ENCODE data around the gene ZFAND2B.

The ZFAND2B gene, protein sequence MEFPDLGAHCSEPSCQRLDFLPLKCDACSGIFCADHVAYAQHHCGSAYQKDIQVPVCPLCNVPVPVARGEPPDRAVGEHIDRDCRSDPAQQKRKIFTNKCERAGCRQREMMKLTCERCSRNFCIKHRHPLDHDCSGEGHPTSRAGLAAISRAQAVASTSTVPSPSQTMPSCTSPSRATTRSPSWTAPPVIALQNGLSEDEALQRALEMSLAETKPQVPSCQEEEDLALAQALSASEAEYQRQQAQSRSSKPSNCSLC

DNA sequence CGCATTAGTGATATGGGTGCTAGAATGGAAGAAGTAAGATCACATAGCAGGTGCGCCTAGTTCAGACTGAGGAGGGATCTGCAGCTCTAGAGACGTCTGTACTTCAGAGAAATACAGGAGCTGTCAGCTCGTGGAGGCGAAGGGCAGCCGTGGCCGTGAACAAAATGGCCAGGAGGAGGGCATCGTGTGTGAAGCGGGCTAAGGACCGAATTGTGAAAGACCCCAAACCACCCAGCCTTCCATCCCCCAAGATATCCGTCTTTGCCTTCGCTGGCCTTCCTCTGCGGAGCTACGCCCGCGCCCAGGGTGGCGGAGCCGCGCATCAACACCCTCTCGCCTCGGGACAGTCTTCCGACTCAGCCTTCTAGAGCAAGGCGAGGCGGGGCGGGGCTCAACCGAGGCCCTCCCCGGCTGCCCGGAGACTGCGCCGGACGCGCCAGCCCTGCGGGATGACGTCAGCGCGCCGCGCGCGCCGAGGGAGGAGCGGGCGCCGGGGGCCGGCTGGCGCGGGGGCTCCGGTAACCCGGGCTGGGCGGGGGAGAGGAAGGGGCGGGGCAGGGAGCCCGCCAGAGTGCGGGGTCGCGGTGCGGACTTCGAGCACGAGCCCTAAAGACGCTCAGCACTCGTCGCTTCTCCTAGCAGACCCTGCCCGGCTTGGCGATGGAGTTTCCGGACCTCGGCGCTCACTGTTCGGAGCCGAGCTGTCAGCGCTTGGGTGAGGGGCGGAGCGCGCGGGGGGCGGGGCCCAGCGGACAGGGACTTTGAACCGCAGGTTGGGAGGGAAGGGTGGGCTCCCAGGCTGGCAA, at the start of gene ZFAND2B:
Gene ZFAND2B, plus strand, starts transcription at position 455 of the 806 bp plus-strand sequence. Its CDS starts 206 bp downstream, at position 661.
- peak; percentile 95 for DNase-seq

DNA sequence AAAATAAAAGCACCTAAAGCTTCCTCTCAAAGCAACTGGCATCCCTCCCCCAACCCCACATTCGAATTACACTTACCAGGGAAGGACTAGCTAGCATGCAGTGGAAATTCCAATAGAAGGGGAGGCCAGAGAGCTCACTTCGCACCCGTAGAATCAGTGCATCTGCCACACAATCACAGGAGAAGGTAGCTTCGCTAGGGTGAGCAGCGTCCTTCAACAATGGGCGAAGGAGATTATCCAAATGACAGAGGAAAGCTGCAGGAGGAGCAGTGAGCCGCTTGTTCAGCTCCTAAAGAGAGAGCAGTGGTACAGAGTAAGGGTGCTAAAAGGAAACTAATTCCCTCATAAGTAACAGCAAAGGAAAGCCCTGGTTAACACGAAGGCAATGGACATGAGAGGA, 49.2 kb upstream of the ZFAND2B start:
- DNase-seq, result no peak

DNA sequence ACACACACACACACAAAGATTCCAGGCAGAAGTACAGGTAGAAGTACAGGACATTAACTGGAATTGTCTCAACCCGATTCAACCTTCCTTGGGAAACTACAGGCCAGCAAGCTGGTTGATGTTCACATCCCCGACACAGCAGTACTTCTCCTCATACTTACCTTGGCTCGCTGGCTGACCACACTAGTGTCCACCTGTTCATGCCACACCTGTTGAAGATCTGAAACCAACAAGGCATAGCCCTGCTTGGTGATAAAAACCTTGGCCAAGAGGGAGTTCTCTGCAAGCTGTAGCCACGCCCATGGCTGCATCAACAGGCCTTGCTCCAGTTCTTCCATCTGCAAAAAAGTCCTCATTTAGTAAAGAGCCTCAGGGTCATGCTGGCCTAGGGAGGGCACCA, 48.6 kb upstream of the ZFAND2B start:
- DNase-seq, result no peak

DNA sequence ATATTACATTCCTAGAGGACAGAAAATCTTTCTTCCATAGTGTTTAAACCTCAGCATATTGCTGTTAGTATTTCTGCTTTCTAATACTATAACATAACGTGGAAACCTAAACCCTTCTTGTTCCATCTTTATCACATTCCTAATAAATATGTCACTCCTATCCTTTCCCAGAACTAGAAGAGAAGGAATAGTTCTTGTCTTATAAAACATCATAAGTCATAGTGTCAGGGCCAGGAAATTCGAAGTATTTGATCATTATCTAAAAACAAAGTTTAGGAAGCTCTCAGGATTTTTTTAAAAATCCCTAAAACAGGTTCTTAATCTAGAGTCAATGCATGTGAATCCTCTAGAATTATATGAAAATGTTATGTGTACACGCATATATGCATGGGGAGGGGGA, 48.0 kb upstream of the ZFAND2B start:
- no peak for DNase-seq

DNA sequence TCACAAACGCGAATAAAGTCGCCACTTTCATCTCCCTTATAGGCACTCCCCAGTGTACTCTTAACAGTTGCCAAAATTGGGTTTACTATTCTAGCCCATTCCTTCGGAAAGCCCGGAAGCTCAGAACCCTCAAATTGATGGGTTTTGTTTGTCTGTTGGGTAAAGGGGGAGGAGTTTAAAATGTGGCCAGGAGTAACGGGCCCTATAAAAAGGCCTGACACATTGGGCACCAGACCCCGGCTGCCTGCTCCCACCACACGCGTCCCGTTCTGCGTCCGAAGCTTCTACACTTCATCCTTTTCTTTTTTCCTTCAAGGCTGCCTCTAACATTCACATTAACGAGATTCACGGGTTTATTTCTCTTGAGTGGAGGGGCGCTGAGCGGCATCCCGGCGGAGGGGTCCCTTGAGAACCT, 46.8 kb upstream of the ZFAND2B start:
- DNase-seq, result no peak

DNA sequence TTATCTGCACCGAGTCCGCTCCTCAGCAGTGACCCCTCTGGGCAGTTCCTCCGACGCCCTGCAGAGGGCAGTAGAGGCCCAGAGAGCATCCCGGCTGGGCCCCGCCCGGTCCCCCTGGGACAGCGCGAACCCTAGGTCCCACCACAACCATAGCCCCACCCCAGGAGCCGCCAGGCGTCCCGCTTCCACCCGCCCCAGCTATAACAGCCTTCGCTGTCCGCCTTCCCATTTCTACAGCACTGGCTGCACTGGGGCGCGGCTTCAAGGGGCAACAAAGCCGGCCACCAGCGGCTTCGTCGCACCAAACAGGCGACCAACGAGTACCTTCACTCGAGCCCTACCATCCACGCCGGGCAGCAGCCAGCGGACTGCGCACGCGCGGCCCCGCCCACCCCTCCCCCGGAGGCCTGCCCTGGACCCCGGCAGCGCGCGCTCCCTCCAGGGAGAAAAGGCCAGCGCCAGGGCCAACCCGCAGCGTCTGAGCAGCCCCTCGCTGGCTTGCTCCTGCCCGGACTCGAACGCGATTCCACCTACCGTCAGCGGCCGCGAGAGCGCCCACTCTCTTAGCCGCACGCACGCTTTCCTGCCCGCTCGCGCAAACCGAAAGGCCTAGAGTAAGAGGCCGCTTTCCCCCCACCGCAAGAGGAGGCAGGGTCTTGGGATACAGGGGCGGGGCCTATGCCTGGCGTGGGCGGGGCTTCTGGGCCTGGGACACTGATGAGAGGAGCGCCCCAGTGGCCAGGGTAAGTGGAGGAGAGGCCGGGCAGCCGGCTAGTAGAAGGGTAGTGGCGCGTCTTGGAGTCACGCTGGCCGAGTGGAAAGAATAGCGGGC, 46.2 kb upstream of the ZFAND2B start, which contains the start of gene NHEJ1:
Gene NHEJ1, minus strand, starts transcription at position 630 of the 832 bp plus-strand sequence. CDS start 2,453 bp downstream, outside the sequence.
- DNase-seq, result peak; percentile 94

DNA sequence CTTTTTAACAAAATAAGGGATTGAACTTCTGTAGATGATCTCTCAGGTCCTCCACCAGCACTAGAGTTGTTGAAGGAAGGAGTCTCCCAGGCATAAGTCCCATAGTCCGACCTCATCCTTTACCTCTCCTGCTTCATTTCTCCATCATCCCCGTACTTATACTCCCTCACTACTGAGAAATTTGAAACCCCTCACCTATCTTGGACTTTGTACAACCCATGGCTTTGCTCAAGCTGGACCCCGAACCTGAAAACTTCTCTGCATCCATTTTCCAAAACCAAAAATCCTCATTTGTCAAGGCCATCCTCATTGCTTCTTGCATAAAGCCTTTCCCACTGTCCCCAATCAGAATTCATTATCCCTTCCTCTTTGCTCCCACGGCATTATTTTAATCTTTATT, 45.5 kb upstream of the ZFAND2B start:
- DNase-seq, result no peak

DNA sequence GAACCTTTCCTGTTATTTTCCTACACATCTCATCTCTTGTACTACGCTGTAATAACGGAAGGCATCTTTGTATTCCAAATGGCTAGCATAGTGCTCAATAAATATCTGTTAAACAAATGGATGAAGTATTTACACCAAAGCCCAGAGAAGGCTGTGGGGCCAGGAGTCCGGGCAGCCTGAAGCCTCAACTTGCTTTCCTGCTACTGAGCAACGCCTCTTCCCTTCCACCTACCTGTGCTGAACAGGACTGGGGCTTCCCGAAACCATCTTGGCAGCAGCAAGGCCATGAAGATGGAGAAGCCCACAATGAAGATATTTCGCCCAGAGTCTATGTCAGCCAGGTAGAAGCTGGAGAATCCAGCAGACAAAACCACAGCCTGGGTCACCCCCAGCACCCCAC, 43.4 kb upstream of the ZFAND2B start:
- DNase-seq, result no peak

DNA sequence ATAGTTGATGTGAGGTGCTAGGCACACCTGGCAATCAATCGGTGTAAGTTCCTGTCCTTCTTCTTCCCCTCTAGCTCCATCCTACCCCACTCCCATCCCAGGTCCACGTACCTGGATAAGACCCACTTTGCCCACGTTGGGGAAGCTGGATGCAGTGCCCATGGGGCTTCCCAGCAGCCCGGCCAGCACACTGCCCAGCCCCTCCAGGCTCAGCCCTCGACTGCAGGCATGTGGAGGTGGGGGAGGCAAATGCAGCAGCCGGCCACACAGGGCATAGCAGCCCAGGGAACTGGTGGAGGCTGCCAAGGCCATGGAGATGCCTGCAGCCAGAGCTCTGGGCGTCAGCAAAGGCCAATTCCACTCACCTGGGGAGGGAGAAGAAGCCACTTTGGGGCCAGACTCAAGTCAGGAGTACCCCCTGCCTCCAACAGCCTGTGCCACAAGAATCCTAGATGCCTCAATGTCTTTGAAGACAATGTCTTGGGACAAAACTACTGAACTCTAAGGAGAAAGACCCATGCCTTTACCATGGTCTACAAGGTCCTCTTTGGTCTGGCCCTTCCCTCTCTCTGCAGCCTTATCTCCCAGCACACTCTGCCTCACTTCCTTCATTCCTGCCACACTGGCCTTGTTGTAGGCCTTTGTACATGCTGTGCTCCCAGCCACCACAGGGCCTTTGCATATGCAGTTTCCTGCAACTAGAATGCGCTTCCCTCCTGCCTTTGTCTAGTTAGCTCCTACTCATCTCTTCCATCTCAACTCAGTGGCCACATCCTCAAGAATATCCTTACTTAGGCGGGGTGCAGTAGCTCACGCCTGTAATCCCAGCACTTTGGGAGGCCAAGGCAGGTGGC, 41.3 kb upstream of the ZFAND2B start:
- DNase-seq, result no peak

DNA sequence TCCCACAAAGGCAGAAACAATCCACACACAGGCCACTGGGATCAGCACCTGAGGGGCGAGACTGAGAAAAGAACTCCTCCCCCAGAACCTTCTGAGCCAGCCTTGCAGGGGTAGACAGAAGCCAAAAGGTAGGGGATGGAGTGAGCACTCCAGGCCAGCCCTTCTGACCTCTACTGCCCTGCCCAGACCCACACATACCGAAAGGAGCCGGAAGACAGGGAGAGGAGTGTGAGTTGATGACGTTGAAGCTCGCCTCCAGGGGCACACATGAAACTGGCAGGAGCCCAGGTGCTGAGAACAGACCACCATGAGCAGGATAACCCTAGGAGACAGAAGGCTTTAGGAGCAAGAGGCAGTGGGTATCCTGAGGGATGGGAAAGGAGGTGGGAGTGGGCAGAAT, 38.6 kb upstream of the ZFAND2B start:
- no peak for DNase-seq

DNA sequence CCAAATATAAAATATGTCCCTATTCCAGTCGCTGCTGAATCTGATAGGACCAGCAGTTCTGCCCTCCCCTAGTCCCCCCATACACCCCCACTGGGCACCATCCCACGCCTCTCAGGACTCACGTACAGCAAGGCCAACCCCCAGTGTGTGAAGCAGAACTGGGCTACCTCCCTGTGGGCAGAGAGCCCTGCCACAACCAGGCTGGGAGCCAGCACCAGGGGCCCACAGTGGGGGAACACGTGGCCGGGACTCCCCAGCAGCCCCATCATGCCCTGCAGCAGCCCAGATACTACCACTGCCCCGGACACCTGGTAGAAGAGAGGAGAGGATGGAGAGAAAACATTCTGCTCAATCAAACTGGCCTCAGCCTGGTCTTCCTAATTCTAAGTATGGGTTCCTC, 38.1 kb upstream of the ZFAND2B start:
- DNase-seq, result no peak

DNA sequence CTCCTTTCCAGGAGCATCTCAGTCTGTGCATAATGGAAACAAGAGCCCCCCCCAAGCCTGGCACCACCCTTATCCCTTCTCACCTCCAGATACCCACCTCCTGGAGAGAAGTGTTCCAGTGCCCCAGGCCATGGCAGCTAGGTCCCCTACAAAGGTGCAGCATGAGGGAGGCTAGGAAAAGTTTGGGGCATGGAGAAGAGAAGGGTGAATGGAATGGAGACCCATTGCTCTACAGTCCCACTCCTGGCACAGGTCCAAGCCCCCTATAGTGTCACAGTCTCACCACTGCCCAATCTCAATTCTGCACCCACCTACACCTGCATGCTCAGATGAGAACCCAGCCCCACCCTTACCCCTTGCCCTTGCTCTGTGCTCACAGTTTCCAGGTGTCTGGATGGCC, 37.6 kb upstream of the ZFAND2B start:
- no peak for DNase-seq

DNA sequence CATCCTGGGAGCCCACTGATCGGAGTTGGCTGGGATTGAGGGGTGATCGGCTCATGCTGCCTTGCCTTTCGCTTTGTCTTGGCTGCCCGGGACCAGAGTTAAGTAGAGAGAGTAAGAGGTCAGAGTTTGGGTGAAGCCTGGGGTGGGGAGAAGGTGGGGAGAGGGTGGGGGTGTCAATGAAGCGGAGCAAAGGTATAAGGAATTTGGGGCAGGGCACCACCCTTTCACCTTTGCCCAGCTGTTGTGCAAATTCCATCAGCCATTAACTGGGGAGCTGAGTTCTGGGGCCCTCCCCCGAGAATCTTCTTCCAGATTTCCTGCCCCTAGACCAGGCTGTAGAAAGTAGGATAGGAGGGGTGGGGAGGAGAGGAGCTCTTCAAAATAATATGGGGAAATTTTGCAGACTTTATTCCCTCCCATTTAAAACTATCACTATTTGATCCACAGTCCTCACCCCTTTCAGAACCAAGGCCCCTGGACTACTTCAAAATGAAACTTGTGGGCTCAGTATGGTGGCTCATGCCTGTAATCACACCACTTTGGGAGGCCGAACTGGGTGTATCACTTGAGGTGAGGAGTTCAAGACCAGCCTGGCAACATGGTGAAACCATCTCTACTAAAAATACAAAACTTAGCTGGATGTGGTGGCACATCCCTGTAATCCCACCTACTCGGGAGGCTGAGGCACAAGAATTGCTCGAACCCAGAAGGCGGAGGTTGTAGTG, 36.5 kb upstream of the ZFAND2B start, which contains the start of gene SLC23A3:
Gene SLC23A3, minus strand, starts transcription at position 100 of the 725 bp plus-strand sequence. Its CDS starts 45 bp downstream, at position 55.
- DNase-seq, result no peak

DNA sequence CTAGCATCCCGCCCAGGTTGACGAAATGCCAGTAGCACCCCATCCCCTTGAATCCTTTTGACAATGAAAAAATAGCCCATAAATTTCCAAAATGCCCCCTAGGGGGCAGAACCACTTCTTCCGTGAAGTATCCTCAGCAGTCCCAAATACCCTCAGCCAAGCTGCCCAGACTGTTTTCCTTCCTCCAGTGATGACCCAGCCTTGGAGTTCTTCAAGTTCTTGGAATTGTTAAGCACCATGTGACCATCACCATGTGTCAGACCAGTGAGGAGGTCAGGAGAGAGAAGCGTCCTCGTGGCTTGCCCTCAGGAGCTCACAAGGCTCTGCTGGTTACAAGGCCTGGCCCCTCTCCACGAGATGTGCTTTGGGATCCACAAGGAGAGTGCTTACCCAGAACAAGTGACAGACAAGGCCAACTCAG, 35.3 kb upstream of the ZFAND2B start:
- DNase-seq, result peak; percentile 58

DNA sequence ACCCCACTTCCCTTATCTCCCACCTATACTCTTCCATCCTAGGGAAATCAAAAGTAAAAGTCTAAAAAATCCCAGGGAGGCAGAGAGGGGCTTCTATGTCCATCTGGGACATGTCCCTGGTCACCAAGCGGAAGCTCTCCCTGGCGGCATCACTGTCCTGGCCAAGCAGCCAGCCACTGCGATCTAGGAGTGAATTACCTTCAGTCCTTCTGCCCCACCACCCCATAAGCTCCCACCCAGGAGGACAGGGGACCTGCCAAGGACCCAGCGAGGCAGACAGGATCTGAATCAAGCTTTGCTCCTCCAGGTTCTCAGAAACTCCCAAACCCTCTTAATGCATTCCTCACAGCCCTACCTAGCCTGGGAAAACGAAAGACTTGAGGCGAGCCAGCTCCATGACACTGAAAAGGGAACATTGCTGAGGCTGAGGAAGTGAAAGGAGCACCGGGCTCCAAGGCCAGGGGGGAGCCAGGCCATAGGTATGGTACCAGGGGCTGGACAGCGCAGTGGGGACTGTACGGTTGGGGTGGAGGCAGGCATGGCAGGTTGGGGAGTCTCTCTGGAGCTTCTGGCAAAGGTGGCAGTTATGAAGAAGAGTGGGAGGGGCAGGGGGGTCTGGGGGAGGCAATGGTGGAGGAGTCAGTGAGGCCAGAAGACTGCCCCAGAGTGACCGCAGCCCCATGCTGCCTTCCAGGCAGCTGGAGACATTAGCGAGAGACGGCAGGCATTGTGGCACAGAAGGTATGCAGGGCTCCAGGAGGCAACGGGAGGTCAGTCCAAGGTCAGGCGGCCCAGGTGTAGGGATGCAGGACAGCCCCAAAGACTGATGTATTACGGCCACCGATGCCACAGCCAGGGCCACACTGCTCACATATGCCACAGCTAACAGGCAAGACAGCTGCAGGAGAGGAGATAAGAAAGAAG, 34.1 kb upstream of the ZFAND2B start:
- no peak for DNase-seq

DNA sequence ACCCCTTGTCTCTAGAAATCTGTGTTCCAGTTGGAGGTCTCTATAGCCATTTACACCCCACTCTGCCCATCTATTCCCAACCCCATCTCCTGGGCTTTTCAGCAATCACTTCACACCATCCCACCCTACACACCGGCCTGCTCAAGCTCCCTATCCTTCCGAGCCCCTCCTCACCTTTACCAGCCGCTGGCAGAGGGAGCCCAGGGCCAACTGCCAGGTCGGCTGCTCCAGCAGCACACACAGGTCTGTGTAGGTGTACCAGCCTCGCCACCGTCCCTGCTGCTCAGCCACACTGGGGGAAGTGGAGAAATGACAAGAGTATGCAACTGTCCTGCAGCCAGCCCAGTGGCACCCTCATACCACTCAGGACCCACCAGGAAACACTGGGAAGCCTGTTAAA, 33.4 kb upstream of the ZFAND2B start:
- no peak for DNase-seq

DNA sequence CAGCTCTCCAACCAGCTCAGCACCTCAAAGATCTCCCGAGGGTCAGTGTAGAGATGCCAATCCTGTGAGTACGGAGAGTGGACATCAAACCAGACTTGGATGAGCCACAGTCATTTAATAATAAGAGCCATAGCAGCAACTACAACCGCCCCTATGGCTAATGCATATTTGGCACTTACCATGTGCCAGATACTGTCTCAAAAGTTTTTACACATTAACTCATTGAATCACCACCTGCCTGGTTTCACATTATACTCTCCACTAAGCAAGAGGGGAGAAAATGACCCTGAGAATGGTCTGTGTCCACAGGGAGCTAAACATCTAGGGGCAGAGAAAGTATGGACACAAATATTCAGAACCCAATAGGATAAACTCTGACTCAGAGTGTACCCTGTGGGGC, 32.4 kb upstream of the ZFAND2B start:
- DNase-seq, result no peak

DNA sequence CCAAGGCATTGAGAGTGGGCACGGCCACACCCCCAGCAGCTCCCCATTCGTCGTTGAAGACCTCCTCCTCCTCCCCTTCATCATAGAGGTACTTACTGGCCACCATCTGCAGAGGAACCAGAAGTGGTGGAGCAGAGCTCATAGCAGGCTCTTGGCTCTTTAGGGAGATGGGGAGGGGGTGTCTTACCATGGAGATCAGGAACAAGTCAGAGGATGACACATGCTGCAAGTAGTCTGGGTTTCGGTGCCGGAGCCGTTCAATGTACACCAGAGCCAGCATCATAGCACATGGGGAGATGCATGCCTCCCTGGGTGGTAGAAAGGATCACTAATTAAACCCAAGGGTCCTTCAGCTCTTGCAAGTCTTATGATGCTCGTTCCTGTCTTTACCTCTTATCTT, 31.8 kb upstream of the ZFAND2B start:
- no peak for DNase-seq

DNA sequence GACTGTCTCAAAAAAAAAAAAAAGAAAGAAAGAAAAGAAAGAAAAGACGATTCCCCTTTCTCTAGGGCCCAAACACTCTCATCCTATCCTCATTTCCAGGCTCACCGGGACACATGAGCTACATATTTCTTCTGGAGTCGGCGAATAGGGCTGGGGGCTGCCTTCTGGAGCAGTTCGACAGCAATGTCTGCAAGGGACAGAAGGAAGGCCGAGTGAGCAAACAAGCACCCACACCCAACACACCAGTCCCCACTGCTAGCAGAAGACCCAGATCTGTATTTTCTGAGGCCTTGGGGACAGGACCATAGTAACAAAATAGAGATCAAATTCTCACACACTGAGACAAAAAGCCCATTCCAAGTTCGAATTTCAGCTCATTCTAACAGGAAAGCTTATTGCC, 31.1 kb upstream of the ZFAND2B start:
- DNase-seq, result no peak

All from DMS53 (cell line).